DND-41 (cell line): ENCODE data around the gene SMARCC2.

ENCODE experiments used
- ATAC-seq: fragments of 200-7000 bp; cut with Tn5 transposase; 3 replicates; pipeline ENCODE4 v1.9.1; 2021; ENCODE audit warnings: low read depth; ENCODE audit not compliant: insufficient read depth
- DNase-seq: peaks from one replicate; pipeline ENCODE4 v3.0.0-alpha.2; 2020
- H2AFZ ChIP-seq: 2 replicates; pipeline ENCODE4 v1.6.0; 2012; ENCODE audit warnings: low read depth, low read length
- H3K27ac ChIP-seq: 2 replicates; pipeline ENCODE4 v1.5.1; 2012; ENCODE audit warnings: low read length, inconsistent platforms
- H3K27me3 ChIP-seq: fragments of 200-600 bp; sonication (generic); 2 replicates; pipeline ENCODE4 v1.6.0; 2012; ENCODE audit warnings: low read length, mild to moderate bottlenecking, inconsistent platforms; ENCODE audit not compliant: insufficient read depth, poor library complexity
- H3K36me3 ChIP-seq: 2 replicates; pipeline ENCODE4 v1.5.1; 2012; ENCODE audit warnings: low read length, inconsistent platforms; ENCODE audit not compliant: insufficient read depth
- H3K4me1 ChIP-seq: 2 replicates; pipeline ENCODE4 v1.5.1; 2012; ENCODE audit warnings: mild to moderate bottlenecking, low read length; ENCODE audit not compliant: insufficient read depth
- H3K4me2 ChIP-seq: 2 replicates; pipeline ENCODE4 v1.6.0; 2012; ENCODE audit warnings: mild to moderate bottlenecking, moderate library complexity, low read length, inconsistent platforms; ENCODE audit not compliant: insufficient read depth
- H3K4me3 ChIP-seq, 2 experiments: fragments of 200-600 bp in 1 of 2; shearing (Covaris generic) in 1 of 2; 2 replicates each; pipeline ENCODE4 v1.5.1; 2012 to 2016; ENCODE audit warnings: inconsistent platforms in 2 of 2, low read length in 2 of 2, mild to moderate bottlenecking in 2 of 2, low read depth in 1 of 2, moderate library complexity in 1 of 2
- H3K79me2 ChIP-seq: 2 replicates; pipeline ENCODE4 v1.6.0; 2012; ENCODE audit warnings: low read length, inconsistent platforms; ENCODE audit not compliant: insufficient read depth
- H3K9ac ChIP-seq: 2 replicates; pipeline ENCODE4 v1.6.0; 2012; ENCODE audit warnings: low read depth, mild to moderate bottlenecking, inconsistent platforms, low read length, moderate library complexity
- H3K9me3 ChIP-seq: 2 replicates; pipeline ENCODE4 v1.5.1; 2012; ENCODE audit warnings: low read length, moderate library complexity, mild to moderate bottlenecking, inconsistent platforms; ENCODE audit not compliant: insufficient read depth, severe bottlenecking
- H4K20me1 ChIP-seq: 2 replicates; pipeline ENCODE4 v1.6.0; 2012; ENCODE audit warnings: low read length; ENCODE audit not compliant: insufficient read depth
- EZH2 ChIP-seq: IDR thresholded peaks from 3 replicates; pipeline ENCODE4 v1.6.1; 2012; ENCODE audit warnings: borderline replicate concordance, low read depth, mild to moderate bottlenecking, moderate library complexity, low read length, inconsistent platforms; ENCODE audit not compliant: severe bottlenecking
- TF ChIP-seq, protein P1 (sequence below): IDR thresholded peaks from 2 replicates; pipeline ENCODE4 v1.5.1; 2012; ENCODE audit warnings: borderline replicate concordance, low read length, moderate library complexity, mild to moderate bottlenecking; ENCODE audit not compliant: poor library complexity, severe bottlenecking; ENCODE audit errors: extremely low read depth

The SMARCC2 gene

DNA sequence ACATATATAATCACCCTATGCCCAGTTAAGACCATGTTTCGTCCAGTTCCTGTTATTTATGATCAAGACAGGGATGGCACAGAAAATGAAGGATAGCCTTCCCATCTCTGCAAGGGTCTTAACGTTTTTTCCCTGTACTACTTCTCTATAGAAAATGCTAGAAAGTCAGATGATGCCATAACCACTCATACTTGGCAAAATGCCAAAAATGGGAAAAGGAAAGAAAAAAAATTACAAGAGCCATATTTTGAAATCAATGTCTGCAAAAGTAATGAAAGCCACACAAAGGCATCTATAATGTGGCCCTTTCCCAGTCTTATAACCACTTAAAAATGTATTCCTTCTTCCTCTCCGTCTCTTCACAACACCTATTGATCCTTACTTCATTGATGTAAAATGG lies 38.7 kb downstream of the SMARCC2 start:
- Histone ChIP-seq H2AFZ (no peak overlapping the region), H3K4me2 (no peak overlapping the region), H3K4me3 (no peak overlapping the region), H3K27ac (no peak overlapping the region), H4K20me1 (no peaks in the 10 kb centered on the region), H3K9me3 (no peaks in the 10 kb centered on the region), H3K9ac (no peak overlapping the region), H3K79me2 (peaks cover 33% of the 10 kb centered on the region), H3K4me1 (peaks cover 38% of the 10 kb centered on the region), H3K36me3 (peaks cover 15% of the 10 kb centered on the region), H3K27me3 (no peaks in the 10 kb centered on the region)
- TF ChIP-seq EZH2 = no peak
- TF ChIP-seq, protein P1, sequence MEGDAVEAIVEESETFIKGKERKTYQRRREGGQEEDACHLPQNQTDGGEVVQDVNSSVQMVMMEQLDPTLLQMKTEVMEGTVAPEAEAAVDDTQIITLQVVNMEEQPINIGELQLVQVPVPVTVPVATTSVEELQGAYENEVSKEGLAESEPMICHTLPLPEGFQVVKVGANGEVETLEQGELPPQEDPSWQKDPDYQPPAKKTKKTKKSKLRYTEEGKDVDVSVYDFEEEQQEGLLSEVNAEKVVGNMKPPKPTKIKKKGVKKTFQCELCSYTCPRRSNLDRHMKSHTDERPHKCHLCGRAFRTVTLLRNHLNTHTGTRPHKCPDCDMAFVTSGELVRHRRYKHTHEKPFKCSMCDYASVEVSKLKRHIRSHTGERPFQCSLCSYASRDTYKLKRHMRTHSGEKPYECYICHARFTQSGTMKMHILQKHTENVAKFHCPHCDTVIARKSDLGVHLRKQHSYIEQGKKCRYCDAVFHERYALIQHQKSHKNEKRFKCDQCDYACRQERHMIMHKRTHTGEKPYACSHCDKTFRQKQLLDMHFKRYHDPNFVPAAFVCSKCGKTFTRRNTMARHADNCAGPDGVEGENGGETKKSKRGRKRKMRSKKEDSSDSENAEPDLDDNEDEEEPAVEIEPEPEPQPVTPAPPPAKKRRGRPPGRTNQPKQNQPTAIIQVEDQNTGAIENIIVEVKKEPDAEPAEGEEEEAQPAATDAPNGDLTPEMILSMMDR = no peak
- no peak for DNase-seq
- no peak for ATAC-seq

DNA sequence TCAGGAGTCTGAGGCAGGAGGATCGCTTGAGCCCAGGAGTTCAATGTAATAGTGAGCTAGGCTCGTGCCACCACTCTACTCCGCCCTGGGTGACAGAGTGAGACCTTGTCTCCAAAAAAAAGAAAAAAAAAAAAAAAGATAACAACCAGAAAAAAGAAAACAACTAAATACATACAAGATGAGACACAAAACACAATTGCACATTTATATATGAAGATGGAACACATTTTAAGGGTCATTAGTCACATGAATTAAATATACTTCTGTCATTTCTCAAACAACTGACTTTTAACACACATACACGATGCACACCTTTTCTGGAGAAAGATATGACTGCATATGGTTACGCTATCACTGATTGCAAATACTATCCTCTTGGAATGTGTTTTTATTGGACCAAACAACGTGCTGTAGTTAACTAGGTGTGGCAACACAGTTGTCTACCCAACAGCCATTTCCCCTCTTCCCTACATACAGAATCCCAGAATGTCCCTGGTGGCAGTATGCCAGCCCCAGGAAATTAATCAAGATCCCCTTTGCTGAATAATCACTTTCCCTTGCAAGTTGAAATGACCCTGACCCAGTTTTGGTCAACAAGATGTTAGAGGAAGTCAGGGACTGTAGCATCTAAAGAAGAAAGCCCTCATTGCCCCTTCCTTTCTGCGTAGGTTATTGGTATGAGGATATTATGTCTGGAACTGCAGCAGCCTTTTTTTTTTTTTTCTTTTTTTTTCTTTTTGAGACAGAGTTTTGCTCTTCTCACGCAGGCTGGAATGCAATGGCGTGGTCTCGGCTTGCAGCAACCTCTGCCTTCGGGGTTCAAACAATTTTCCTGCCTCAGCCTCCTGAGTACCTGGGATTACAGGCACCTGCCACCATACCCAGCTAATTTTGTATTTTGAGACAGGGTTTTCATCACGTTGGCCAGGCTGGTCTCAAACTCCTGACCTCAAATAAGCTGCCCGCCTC lies 42.5 kb downstream of the SMARCC2 start:
- TF ChIP-seq EZH2 = no peak
- TF ChIP-seq, protein P1 = no peak
- Histone ChIP-seq H3K9me3 (no peaks in the 10 kb centered on the region), H3K27ac (no peak overlapping the region), H3K4me3 (no peak overlapping the region), H3K79me2 (peaks cover 6% of the 10 kb centered on the region), H3K36me3 (peaks cover 35% of the 10 kb centered on the region), H4K20me1 (no peaks in the 10 kb centered on the region), H3K27me3 (no peaks in the 10 kb centered on the region), H3K9ac (no peak overlapping the region), H3K4me1 (peaks cover 11% of the 10 kb centered on the region), H2AFZ (no peak overlapping the region), H3K4me2 (no peak overlapping the region)
- DNase-seq = no peak
- ATAC-seq = no peak; the same call in 2 of the 3 replicates

GRCh38 chr12:56145217-56145616 lies 44.1 kb downstream of the SMARCC2 start:
- no peaks in the 10 kb centered on the region for H3K27me3 ChIP-seq
- no peaks in the 10 kb centered on the region for H3K4me1 ChIP-seq
- H2AFZ ChIP-seq = no peak overlapping the region
- no peak overlapping the region for H3K27ac ChIP-seq
- H3K36me3 ChIP-seq = peaks cover 45% of the 10 kb centered on the region
- no peaks in the 10 kb centered on the region for H3K9me3 ChIP-seq
- no peak overlapping the region for H3K9ac ChIP-seq
- H4K20me1 ChIP-seq = no peaks in the 10 kb centered on the region
- TF ChIP-seq, protein P1 = no peak
- no peak for TF ChIP-seq EZH2
- DNase-seq (no peak), ATAC-seq (no peak)
- H3K4me2 ChIP-seq = no peak overlapping the region
- H3K4me3 ChIP-seq = no peak overlapping the region
- H3K79me2 ChIP-seq = no peaks in the 10 kb centered on the region
